ENCODE data around the gene NEDD4L.

The NEDD4L gene

DNA sequence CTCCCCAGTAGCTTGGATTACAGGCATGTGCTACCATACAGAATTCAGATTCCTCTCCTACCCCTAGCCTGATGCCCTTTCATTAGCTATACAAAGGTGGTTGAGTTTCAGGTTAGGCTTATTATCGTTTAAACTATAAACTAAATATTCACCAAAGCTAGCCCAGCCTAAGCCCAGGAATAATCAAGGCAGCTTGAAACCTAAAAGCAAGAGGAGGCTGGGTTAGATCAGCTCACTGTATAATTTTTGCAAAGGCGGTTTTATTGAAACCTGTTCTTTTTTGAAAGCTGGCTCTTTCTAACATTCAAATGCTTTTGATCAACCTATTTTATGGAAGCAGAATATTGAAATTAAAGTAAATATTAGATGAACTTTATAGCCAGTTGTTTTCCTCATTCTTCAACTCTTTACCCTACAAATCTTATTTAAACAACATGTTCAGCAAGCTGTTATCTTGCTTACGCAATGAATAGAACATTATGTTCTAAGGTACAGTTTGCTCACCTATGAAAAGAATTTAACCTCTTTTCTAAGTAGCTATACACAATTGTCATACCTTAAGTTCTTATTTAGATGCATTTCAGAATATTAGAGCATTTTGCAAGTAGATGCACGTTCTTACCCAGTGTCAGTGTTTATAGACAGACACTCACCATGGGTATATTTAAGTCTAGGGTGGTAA lies 241.6 kb downstream of the NEDD4L start:
- DNase-seq, result no peak
- in situ Hi-C loops (cut with MboI; ENCODE audit: low pct_unique_long_range_greater_than_20kb, low sequenced_read_pairs), result no loop called here

DNA sequence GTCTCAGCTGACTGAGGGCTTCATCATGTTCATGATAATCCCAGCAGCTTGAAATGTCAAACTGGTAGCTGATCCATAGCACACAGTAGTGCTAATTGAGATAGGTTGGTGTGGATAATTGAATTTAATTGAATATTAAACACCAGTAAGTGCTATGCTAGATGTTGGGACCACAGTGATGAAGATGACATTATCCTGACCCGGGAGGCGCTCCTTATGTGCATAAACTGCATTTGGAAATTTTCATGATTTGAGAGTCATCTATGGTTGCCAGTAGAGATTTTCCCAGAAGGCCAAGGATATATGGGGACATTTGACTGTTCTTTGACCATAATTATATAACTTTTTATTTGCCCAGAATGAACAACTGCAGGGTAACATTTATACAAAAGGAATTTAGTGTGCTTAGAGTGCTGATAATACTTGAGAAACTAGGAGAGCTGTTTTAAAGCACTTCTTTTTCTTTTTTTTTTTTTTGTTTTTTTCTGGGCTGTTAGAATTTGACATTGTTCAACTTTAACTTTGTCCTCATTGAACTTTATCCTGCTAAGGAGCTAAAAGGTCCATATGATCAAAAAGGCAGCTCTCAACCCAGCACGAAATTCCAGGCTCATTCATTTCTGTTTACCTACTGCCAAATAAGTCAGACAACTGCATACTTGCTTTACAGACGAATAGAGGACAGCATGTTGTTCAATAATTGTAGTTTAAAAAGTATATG lies 242.8 kb downstream of the NEDD4L start:
- no peak for DNase-seq
- in situ Hi-C loops (cut with MboI; ENCODE audit: low pct_unique_long_range_greater_than_20kb, low sequenced_read_pairs), result no loop called here

GRCh38 chr18:58287353-58288274 lies 243.6 kb downstream of the NEDD4L start:
- no peak for DNase-seq
- in situ Hi-C loops (cut with MboI; ENCODE audit: low pct_unique_long_range_greater_than_20kb, low sequenced_read_pairs), result no loop called here

- in situ Hi-C loops (cut with MboI; ENCODE audit: low pct_unique_long_range_greater_than_20kb, low sequenced_read_pairs), result no loop called here
- DNase-seq, result no peak
Observed at GRCh38 chr18:58288921-58289797, 245.1 kb downstream of the NEDD4L start.

DNA sequence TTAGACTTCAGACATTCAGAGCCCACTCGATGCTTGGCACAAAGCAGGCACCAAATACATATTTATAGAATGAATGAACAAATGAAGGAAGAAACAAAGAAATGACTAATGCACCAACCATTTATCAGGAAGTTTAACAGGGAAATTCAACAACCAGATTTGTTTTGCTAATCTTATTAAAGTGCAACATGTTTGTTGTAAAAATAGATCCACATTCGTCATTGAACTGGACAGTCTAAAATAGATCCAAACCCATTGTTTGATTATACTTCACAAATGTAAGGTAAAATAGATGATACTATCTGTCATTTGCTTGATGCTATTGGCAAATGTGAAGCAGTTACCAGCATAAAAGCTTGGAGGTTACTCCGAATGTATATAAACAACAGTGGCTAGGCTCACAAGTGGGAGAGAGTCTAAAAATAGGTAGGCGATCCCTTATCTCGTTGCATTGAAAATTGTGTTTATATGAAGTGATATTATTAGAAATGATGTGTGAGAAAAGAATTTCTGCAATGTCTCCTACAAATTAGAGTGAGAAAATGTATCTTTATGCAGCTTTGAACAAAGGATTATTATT lies 246.2 kb downstream of the NEDD4L start:
- in situ Hi-C loops (cut with MboI; ENCODE audit: low pct_unique_long_range_greater_than_20kb, low sequenced_read_pairs), result no loop called here
- no peak for DNase-seq

DNA sequence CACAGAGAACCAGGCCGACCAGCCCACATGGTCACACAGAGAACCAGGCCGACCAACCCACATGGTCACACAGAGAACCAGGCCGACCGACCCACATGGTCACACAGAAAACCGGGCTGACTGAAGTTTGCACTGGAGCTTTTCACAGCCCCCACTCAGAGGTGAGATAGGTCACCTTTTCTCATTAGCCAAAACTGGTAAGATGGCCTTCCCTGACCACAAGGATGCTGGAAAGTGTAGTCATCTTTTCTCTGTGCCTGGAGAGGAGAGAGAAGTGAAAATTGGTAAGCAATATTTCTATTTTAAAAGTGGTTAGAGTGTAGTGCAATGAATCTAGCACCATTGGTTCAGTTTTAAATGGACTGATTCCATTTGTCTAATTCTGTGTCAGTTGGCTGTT lies 247.1 kb downstream of the NEDD4L start:
- in situ Hi-C loops (cut with MboI; ENCODE audit: low pct_unique_long_range_greater_than_20kb, low sequenced_read_pairs), result no loop called here

DNA sequence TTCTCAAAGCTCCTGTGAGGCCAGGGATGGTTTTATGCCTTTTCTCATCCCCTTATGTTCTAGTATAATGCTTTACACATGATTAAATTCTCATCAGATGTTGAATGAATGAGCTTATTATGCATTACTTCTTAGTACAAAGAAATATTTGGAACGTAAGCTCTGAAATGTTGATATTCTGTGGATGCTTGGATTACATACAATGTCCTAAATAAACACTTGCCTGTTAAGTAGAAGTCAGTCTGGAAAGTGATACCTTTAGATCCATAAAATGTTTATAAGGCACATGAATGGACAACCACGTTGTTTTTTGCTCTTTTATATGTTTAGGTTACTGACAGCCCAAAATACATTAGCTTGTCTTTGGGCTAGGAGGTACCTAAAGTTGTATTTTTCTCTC lies 248.6 kb downstream of the NEDD4L start:
- in situ Hi-C loops (cut with MboI; ENCODE audit: low pct_unique_long_range_greater_than_20kb, low sequenced_read_pairs), result no loop called here
- no peak for DNase-seq

More for the DNA sequence above, 247.1 kb downstream of the NEDD4L start:
- DNase-seq, result no peak

- in situ Hi-C loops (cut with MboI; ENCODE audit: low pct_unique_long_range_greater_than_20kb, low sequenced_read_pairs), result no loop called here
- no peak for DNase-seq
Observed at GRCh38 chr18:58297198-58297597, 253.2 kb downstream of the NEDD4L start.

- in situ Hi-C loops (cut with MboI; ENCODE audit: low pct_unique_long_range_greater_than_20kb, low sequenced_read_pairs), result no loop called here
- DNase-seq, result no peak
Observed at GRCh38 chr18:58298251-58299134, 254.5 kb downstream of the NEDD4L start.

DNA sequence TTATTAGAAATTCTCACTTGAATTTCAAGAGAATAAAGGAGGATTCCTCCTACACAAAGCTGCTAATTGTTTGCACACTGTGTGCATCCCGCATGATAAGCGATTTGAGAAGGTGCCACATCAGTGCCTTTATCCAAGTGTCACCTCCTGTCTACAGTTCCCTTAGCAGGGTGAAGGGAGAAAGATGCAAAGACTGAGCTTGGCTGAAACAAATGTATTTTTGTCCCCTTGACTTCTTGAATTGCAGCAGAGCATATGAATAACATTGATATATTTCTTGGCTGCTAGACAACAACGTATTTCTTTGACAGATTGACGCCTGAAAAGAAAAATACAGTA lies 255.1 kb downstream of the NEDD4L start:
- in situ Hi-C loops (cut with MboI; ENCODE audit: low pct_unique_long_range_greater_than_20kb, low sequenced_read_pairs), result no loop called here

DNA sequence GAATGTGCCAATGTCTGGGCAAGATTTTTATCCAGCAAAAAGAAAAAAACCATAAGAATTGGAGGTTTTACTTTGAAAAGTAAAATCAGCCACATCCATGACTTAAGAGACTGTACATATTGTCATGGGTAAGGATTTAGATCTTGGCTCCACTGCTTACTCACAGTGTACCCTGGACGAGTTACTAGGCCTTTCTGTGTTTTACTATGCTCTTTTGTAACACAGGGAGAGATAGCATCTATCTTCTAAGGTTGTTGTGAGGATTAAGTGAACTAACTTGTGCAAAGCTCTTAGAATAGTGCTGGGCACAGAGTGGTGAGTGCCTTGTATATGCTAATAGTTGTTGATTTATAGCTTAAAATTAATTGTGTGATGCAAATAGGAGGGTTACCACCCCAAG lies 255.9 kb downstream of the NEDD4L start:
- no peak for DNase-seq
- in situ Hi-C loops (cut with MboI; ENCODE audit: low pct_unique_long_range_greater_than_20kb, low sequenced_read_pairs), result no loop called here

More for the DNA sequence above, 255.1 kb downstream of the NEDD4L start:
- no peak for DNase-seq

GRCh38 chr18:58300867-58301266 lies 256.8 kb downstream of the NEDD4L start:
- DNase-seq, result no peak
- in situ Hi-C loops (cut with MboI; ENCODE audit: low pct_unique_long_range_greater_than_20kb, low sequenced_read_pairs), result no loop called here

GRCh38 chr18:58302811-58303210 lies 258.8 kb downstream of the NEDD4L start:
- DNase-seq, result no peak
- in situ Hi-C loops (cut with MboI; ENCODE audit: low pct_unique_long_range_greater_than_20kb, low sequenced_read_pairs), result no loop called here

DNA sequence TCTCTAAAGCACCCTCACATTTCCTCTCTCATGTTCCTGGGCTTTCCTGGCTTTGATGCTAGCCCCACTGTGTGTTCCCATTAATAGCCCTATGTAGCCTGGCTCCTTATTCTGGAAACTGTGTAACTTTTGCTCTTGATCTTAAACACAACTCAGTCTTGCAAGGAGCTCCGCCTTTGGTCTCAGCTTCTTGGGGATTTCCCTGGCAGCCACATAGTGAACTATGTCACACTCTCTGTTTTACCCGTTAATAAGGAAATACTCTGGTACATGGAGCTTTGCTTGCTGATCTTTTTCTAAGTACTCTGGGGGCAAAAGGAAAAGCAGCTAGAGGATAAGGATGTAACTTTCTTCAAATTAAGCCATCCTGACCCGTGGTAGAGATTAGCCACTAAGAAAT lies 259.3 kb downstream of the NEDD4L start:
- in situ Hi-C loops (cut with MboI; ENCODE audit: low pct_unique_long_range_greater_than_20kb, low sequenced_read_pairs), result no loop called here
- DNase-seq, result no peak

DNA sequence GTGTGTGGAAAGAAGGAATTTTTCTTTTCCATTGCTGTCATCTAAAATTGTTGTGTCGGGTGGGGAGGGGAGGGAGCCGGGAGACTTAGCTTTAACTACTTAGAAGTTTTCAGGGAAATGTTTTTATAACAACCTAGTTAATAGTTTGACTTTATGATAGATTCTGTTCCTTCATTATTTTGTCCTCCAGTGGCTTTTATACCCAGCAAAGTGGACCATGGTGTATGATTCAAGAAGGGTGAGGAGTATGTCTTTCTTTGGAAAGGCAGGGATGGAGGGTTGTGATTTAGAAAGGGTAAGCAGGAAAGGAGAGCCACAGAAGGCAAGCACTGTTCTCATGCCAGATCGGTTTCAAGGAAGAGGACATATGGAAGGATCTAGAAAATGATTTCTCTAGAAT lies 261.8 kb downstream of the NEDD4L start:
- in situ Hi-C loops (cut with MboI; ENCODE audit: low pct_unique_long_range_greater_than_20kb, low sequenced_read_pairs), result no loop called here
- DNase-seq, result no peak

DNA sequence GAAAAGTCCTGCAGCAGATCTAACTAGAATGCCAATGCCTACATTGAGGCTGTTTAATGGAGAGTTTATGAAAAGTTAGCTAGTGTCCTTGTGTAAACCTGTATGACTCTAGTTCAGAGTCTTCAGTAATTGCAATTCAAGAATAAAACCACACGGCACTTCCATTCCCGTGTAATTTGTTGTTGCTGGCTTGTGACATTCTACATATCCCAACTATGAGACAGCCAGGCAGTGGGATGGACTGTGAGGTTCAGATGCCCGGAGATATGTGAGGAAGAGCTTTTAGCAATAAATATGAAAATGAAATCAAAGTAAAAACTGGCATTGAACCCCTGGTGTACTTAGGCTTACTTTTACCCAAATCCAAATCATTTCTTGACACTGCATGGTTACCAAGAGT lies 263.4 kb downstream of the NEDD4L start:
- no peak for DNase-seq
- in situ Hi-C loops (cut with MboI; ENCODE audit: low pct_unique_long_range_greater_than_20kb, low sequenced_read_pairs), result no loop called here

DNA sequence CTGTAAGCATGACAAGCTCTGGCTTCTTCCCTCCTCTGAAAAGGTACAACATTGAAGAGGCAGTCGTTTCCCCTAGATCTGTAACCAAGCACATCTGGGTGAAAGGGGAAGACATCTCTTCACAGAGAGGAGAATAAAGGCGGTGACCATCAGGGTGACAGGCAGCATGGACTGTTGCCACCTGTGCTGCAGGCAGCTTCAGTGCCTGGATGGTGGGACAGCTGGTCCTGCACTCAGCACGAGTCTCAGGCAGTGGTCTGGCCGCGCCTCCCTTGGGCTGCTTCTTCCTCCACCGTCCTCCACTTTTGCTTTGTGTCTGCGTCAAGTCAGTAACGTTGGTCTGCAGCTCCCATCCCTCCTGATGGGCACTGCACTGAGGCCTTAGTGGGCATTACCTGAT lies 264.4 kb downstream of the NEDD4L start:
- in situ Hi-C loops (cut with MboI; ENCODE audit: low pct_unique_long_range_greater_than_20kb, low sequenced_read_pairs), result no loop called here
- no peak for DNase-seq

DNA sequence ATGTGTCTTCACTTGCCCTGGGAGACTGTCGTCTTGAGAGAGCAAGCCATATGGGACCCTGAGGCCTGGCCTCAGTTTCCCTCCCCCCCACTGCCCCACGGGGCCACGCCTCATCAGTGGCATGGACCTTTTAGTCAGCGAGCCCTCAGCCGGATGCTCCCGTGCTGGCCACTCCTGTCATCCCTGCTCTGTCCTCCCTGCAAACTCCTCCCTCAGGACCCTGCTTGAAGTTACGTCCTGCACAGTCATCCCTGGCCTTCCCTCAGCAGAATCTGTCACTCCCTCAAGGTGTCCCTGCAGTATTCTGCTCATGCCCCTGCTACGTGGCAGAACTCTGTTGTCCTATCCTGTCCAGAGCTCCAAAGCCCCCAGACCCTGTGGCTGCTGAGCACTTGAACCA lies 265.1 kb downstream of the NEDD4L start:
- in situ Hi-C loops (cut with MboI; ENCODE audit: low pct_unique_long_range_greater_than_20kb, low sequenced_read_pairs), result no loop called here
- DNase-seq, result no peak

Measured in KBM-7 (cell line).